Tibial artery (tissue), 4 donors: Measurements from ENCODE around the gene RBM4B.
A peak's percentile ranks its signal among the peaks of the same experiment; 100 is the strongest.

Source experiments
- DNase-seq, 2 donors: peaks; one replicate each; pipeline ENCODE4 v3.0.0-alpha.2; 2019
- H3K27ac ChIP-seq, 2 donors: fragments of 200-600 bp; sonication (generic) in 1 of 2; 1 replicate in 1 of 2; 2 replicates in 1 of 2; pipeline ENCODE4 v1.5.1; 2018 to 2019; ENCODE audit warnings: mild to moderate bottlenecking in 1 of 2
- H3K27me3 ChIP-seq, 2 donors: fragments of 200-600 bp; sonication (generic) in 1 of 2; one replicate each; pipeline versions ENCODE4 v1.5.1 to v1.6.0; 2016 to 2019
- H3K36me3 ChIP-seq, 3 donors: fragments of 200-600 bp; sonication (generic) in 2 of 3; one replicate each; pipeline ENCODE4 v1.5.1; 2016 to 2019; ENCODE audit warnings: mild to moderate bottlenecking in 2 of 3
- H3K4me1 ChIP-seq, 4 donors: fragments of 200-600 bp; sonication (generic) in 2 of 4; 1 replicate in 3 of 4; 2 replicates in 1 of 4; pipeline ENCODE4 v1.5.1; 2016 to 2019
- H3K4me3 ChIP-seq, 2 donors: fragments of 200-600 bp; sonication (generic) in 1 of 2; 1 replicate in 1 of 2; 2 replicates in 1 of 2; pipeline ENCODE4 v1.5.1; 2018 to 2019; ENCODE audit warnings: mild to moderate bottlenecking in 2 of 2
- H3K9me3 ChIP-seq, 3 donors: fragments of 200-600 bp; sonication (generic) in 1 of 3; one replicate each; pipeline ENCODE4 v1.5.1; 2016 to 2019
- intact Hi-C: fragments of 100-400 bp; cut with DNase I; formaldehyde crosslinking; loops from one replicate; pipeline ENCODE4 v1.15.0; 2023; ENCODE audit warnings: low total_unique reads
- TF ChIP-seq, protein P1 (sequence below), 2 experiments: fragments of 200-600 bp in 1 of 2; fragments of 450-650 bp in 1 of 2; IDR thresholded peaks; one replicate each; pipeline ENCODE4 v1.5.1; 2017 to 2019; ENCODE audit warnings: antibody characterized with exemption in 2 of 2, mild to moderate bottlenecking in 1 of 2, moderate library complexity in 1 of 2

The RBM4B gene

DNA sequence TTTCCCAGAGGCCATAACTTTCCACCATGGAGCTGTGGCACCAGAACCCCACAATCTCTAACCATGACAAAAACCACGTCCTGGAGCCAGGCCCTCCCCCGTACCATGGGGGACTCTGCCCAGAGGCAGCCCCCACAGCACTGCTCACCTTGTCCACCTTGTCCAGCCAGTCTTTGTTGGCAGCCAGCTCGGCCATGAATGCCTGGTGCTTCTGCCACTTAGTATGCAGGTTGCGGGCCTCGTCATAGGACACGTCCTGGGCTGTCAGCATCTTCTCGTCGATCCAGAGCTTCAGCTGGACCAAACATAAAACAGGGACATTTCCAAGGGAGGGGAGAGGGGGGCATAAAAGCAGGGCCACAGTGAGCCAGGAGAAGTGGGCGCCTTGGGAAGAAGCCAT is 20.8 kb upstream of the RBM4B start:
- Histone ChIP-seq H3K4me1 (no peaks in the 10 kb centered on the region), H3K4me3 (no peak overlapping the region), H3K9me3 (no peaks in the 10 kb centered on the region), H3K36me3 (peaks cover 0 to 25% (median 5%) of the 10 kb centered on the region in 3 donors), H3K27ac (no peak overlapping the region), H3K27me3 (no peaks in the 10 kb centered on the region)
- intact Hi-C loops = no loop called here
- DNase-seq = no peak
- TF ChIP-seq, protein P1, sequence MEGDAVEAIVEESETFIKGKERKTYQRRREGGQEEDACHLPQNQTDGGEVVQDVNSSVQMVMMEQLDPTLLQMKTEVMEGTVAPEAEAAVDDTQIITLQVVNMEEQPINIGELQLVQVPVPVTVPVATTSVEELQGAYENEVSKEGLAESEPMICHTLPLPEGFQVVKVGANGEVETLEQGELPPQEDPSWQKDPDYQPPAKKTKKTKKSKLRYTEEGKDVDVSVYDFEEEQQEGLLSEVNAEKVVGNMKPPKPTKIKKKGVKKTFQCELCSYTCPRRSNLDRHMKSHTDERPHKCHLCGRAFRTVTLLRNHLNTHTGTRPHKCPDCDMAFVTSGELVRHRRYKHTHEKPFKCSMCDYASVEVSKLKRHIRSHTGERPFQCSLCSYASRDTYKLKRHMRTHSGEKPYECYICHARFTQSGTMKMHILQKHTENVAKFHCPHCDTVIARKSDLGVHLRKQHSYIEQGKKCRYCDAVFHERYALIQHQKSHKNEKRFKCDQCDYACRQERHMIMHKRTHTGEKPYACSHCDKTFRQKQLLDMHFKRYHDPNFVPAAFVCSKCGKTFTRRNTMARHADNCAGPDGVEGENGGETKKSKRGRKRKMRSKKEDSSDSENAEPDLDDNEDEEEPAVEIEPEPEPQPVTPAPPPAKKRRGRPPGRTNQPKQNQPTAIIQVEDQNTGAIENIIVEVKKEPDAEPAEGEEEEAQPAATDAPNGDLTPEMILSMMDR (IDR thresholded peaks at IDR 0.05) = no peak

DNA sequence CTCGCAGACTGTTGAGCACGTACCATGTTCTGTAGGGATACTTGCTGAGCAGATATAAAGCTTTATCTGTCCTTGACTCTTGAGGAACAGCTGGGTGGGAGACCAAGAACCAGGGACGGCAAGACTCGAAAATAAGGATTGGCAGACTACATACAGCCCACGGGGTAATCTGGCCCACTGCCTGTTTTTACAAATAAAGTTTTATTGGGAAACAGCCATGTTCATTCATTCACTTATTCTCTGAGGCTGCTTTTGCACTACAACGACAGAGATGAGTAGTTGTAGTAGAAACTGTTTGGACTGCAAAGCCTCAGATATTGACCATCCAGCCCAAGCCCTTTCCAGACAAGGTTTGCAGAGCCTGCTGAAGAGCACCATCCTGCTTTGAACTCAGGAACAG is 20.3 kb upstream of the RBM4B start:
- TF ChIP-seq, protein P1 (IDR thresholded peaks at IDR 0.05) = no peak
- peaks cover 0 to 25% (median 5%) of the 10 kb centered on the region in 3 donors for H3K36me3 ChIP-seq
- intact Hi-C loops = no loop called here

DNA sequence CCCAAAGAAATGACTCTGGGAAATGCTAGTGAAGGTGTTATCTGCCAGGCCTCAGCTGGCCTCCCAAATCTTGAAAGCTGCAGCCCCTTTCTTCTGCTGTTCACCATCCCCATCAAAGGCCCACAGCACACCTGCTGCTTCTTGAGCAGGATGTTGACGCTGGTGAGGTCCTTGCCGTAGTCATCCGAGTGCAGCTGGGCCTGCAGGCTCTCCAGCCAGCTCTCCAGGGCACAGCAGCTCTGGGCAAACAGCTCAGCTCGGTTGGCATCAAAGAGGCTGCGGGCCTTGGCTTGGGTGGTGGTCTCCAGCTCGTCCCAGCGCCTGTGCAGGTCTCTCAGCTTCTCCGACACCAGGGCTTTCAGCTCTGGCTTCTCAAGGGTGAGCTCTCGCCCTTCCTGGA is 18.5 kb upstream of the RBM4B start:
- H3K9me3 ChIP-seq = no peaks in the 10 kb centered on the region
- H3K27ac ChIP-seq = no peak overlapping the region
- no peaks in the 10 kb centered on the region for H3K4me1 ChIP-seq
- H3K4me3 ChIP-seq = no peak overlapping the region
- intact Hi-C loops = no loop called here
- TF ChIP-seq, protein P1 (IDR thresholded peaks at IDR 0.05) = no peak
- H3K36me3 ChIP-seq = peaks cover 0 to 33% (median 5%) of the 10 kb centered on the region in 3 donors
- no peaks in the 10 kb centered on the region for H3K27me3 ChIP-seq
- DNase-seq = no peak

More for the DNA sequence above, 20.3 kb upstream of the RBM4B start:
- Histone ChIP-seq H3K4me3 (no peak overlapping the region), H3K27ac (no peak overlapping the region), H3K9me3 (no peaks in the 10 kb centered on the region), H3K4me1 (no peaks in the 10 kb centered on the region), H3K27me3 (no peaks in the 10 kb centered on the region)
- no peak for DNase-seq

DNA sequence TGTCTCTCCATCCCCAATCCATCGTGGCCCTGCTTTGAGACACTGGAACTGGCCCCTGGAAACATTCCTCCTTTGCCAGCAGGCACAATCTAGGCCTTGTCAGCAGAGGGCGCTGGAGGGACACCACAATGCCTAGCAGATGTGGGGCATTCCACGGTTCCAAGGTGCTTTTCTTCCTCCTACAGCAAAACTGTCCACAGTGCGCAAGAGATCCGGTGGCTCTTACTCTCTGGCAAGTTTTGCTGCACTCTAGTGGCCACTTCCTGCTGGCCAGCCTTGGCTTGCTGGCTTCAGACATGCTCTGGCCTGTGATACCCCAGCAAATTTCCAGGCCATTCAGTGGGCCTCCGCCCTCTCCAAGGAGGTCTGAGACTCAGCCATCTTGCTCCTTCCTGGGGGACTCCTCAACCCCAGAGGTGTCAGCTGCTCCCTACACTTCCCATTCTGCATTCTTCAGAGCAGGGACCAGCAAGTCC is 17.1 kb upstream of the RBM4B start:
- intact Hi-C loops = loop anchor here (2.0 kb wide), 1 partner anchor 140 kb away; no protein-coding TSS in a partner anchor

DNA sequence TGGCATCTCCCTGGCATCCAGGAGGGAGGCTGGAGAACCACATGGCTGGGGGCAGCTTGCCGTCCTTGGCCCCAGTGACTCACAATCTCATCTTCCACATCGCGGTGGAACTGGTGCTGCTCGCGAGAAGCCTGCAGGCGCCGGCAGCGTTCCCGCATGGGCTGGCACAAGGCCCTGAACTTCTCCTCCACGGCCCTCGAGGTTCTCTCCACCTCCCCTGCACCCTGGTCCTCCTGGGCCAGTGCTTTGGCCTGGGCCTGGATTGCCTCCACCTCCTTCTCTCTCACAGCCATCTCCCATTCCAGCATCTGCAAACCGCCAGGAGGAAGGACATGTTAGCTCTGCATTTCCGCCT is 16.3 kb upstream of the RBM4B start:
- no peak overlapping the region for H3K27ac ChIP-seq
- no peaks in the 10 kb centered on the region for H3K9me3 ChIP-seq
- no peak overlapping the region for H3K4me3 ChIP-seq
- no peaks in the 10 kb centered on the region for H3K4me1 ChIP-seq
- intact Hi-C loops = loop anchor here (2.0 kb wide), 1 partner anchor 141 kb away; no protein-coding TSS in a partner anchor
- H3K27me3 ChIP-seq = no peaks in the 10 kb centered on the region
- DNase-seq = no peak
- TF ChIP-seq, protein P1 (IDR thresholded peaks at IDR 0.05) = no peak
- H3K36me3 ChIP-seq = peaks cover 0 to 36% (median 0%) of the 10 kb centered on the region in 3 donors

More for the DNA sequence above, 17.1 kb upstream of the RBM4B start:
- Histone ChIP-seq H3K9me3 (no peaks in the 10 kb centered on the region), H3K36me3 (peaks cover 0 to 33% (median 5%) of the 10 kb centered on the region in 3 donors), H3K4me1 (no peaks in the 10 kb centered on the region), H3K27ac (no peak overlapping the region), H3K4me3 (no peak overlapping the region), H3K27me3 (no peaks in the 10 kb centered on the region)
- TF ChIP-seq, protein P1 (IDR thresholded peaks at IDR 0.05) = peak; percentile 92 to 93
- DNase-seq = peak; percentile 91 to 93
